Caco-2 (cell line): ENCODE results near the gene AP3S1. TPM values are rescaled to one million over a fixed set of nuclear protein-coding genes. Genes with fewer than 3 reads are reported as not detected.

Experiments
- BruUV-seq: library from RNA; stranded (reverse); fragments of 400-500 nt; replicated peaks from 2 replicates; lab custom pipeline; 2021; lab: Mats Ljungman, UMichigan
- CTCF ChIA-PET: fragments of 300-600 bp; sonication (Branson Sonifier 250); formaldehyde crosslinking; loops from one replicate; lab custom pipeline; 2022; ENCODE audit warnings: antibody characterized with exemption; lab: Charles Lee
- POLR2A ChIA-PET: fragments of 300-600 bp; sonication (Branson Sonifier 250); formaldehyde crosslinking; loops from one replicate; lab custom pipeline; 2022; ENCODE audit warnings: antibody characterized with exemption; lab: Charles Lee
- DNase-seq, 2 experiments: peaks; one replicate each; pipeline versions ENCODE4 v3.0.0 to v3.0.0-alpha.2; 2020 to 2022
- H3K27me3 ChIP-seq: replicated peaks from 2 replicates; pipeline ENCODE4 v1.6.0; 2011; ENCODE audit warnings: low read length; ENCODE audit not compliant: control insufficient read depth, insufficient read depth
- H3K36me3 ChIP-seq: 2 replicates; pipeline ENCODE4 v1.5.1; 2011; ENCODE audit warnings: low read length; ENCODE audit not compliant: control insufficient read depth, insufficient read depth
- H3K4me1 ChIP-seq: fragments of 250-450 bp; sonication (Bioruptor Pico); 2 replicates; pipeline ENCODE4 v1.5.1; 2020; ENCODE audit warnings: mild to moderate bottlenecking
- H3K4me3 ChIP-seq: 2 replicates; pipeline ENCODE4 v1.5.1; 2011; ENCODE audit warnings: low read depth, mild to moderate bottlenecking, control low read depth, low read length
- H3K9me3 ChIP-seq: fragments of 250-450 bp; sonication (Bioruptor Pico); 2 replicates; pipeline ENCODE4 v1.5.1; 2020; ENCODE audit warnings: mild to moderate bottlenecking, moderate library complexity
- H3K27ac Mint-ChIP-seq: one replicate; pipeline ENCODE4 v1.8.0; 2022; ENCODE audit warnings: mixed read lengths; ENCODE audit not compliant: unreplicated experiment
- H3K27me3 Mint-ChIP-seq: one replicate; pipeline ENCODE4 v1.8.0; 2022; ENCODE audit warnings: mixed read lengths; ENCODE audit not compliant: insufficient read depth, unreplicated experiment
- H3K36me3 Mint-ChIP-seq: one replicate; pipeline ENCODE4 v1.8.0; 2022; ENCODE audit warnings: mild to moderate bottlenecking, mixed read lengths; ENCODE audit not compliant: insufficient read depth, unreplicated experiment
- H3K4me1 Mint-ChIP-seq: one replicate; pipeline ENCODE4 v1.8.0; 2022; ENCODE audit warnings: low read depth, mixed read lengths; ENCODE audit not compliant: unreplicated experiment
- H3K4me3 Mint-ChIP-seq: one replicate; pipeline ENCODE4 v1.8.0; 2022; ENCODE audit warnings: mild to moderate bottlenecking, moderate library complexity, mixed read lengths; ENCODE audit not compliant: unreplicated experiment
- H3K9me3 Mint-ChIP-seq: one replicate; pipeline ENCODE4 v1.8.0; 2022; ENCODE audit warnings: mixed read lengths; ENCODE audit not compliant: unreplicated experiment
- CTCF ChIP-seq, 2 experiments: fragments of 200-600 bp in 1 of 2; IDR thresholded peaks; 1 replicate in 1 of 2; 2 replicates in 1 of 2; pipeline versions ENCODE4 v1.5.1 to v1.8.0; 2011 to 2022; ENCODE audit warnings: antibody characterized with exemption in 1 of 2, control low read depth in 1 of 2, inconsistent platforms in 1 of 2, low read depth in 1 of 2, low read length in 1 of 2, mild to moderate bottlenecking in 1 of 2, moderate library complexity in 1 of 2; ENCODE audit not compliant: insufficient read depth in 1 of 2, severe bottlenecking in 1 of 2, unreplicated experiment in 1 of 2
- intact Hi-C: fragments of 100-400 bp; cut with micrococcal nuclease; formaldehyde crosslinking; loops from one replicate; pipeline ENCODE4 v1.10.0; 2022; ENCODE audit not compliant: unreplicated experiment
- total RNA-seq: library from RNA; stranded (reverse); gene quantifications from 2 replicates; pipeline ENCODE4 v1.2.3, GENCODE V29; 2022

AP3S1 gene
- total RNA-seq, 1 experiment from 2014 or later: 104 TPM

GRCh38 chr5:115939059-115939458 is 97.3 kb downstream of the AP3S1 start:
- Histone ChIP-seq H3K4me1 (no peaks in the 10 kb centered on the region), H3K9me3 (no peaks in the 10 kb centered on the region), H3K4me3 (no peak overlapping the region), H3K27me3 (no peaks in the 10 kb centered on the region), H3K36me3 (no peaks in the 10 kb centered on the region)
- Mint-ChIP-seq H3K4me1 (no peaks in the 10 kb centered on the region), H3K4me3 (no peak overlapping the region), H3K27me3 (no peaks in the 10 kb centered on the region), H3K36me3 (no peaks in the 10 kb centered on the region), H3K27ac (no peak overlapping the region), H3K9me3 (no peaks in the 10 kb centered on the region)
- ChIA-PET CTCF (no interaction called here), POLR2A (no interaction called here)
- no TSS peak for BruUV-seq
- no peak for TF ChIP-seq CTCF (IDR thresholded peaks at IDR 0.05; ENCODE audit: insufficient read depth in 1 of 2, low read depth in 1 of 2, low read length in 1 of 2, severe bottlenecking in 1 of 2, unreplicated experiment in 1 of 2)
- no peak for DNase-seq
- intact Hi-C loops: no loop called here

- POLR2A ChIA-PET: no interaction called here
- no TSS peak for BruUV-seq
- no peaks in the 10 kb centered on the region for H3K36me3 Mint-ChIP-seq
These were observed 98.5 kb downstream of the AP3S1 start for GRCh38 chr5:115940080-115940810.

GRCh38 chr5:115941051-115941675 is 99.4 kb downstream of the AP3S1 start:
- CTCF ChIA-PET: no interaction called here
- Mint-ChIP-seq H3K27me3 (no peaks in the 10 kb centered on the region), H3K4me1 (no peaks in the 10 kb centered on the region), H3K36me3 (no peaks in the 10 kb centered on the region), H3K27ac (no peak overlapping the region), H3K4me3 (no peak overlapping the region), H3K9me3 (no peaks in the 10 kb centered on the region)
- DNase-seq: no peak
- POLR2A ChIA-PET: no interaction called here
- TF ChIP-seq CTCF (IDR thresholded peaks at IDR 0.05; ENCODE audit: insufficient read depth in 1 of 2, low read depth in 1 of 2, low read length in 1 of 2, severe bottlenecking in 1 of 2, unreplicated experiment in 1 of 2): no peak
- Histone ChIP-seq H3K36me3 (no peaks in the 10 kb centered on the region), H3K27me3 (no peaks in the 10 kb centered on the region), H3K4me3 (no peak overlapping the region), H3K9me3 (no peaks in the 10 kb centered on the region), H3K4me1 (no peaks in the 10 kb centered on the region)
- BruUV-seq: no TSS peak
- intact Hi-C loops: no loop called here

More at GRCh38 chr5:115940080-115940810, 98.5 kb downstream of the AP3S1 start:
- Mint-ChIP-seq H3K27me3 (no peaks in the 10 kb centered on the region), H3K27ac (no peak overlapping the region), H3K9me3 (no peaks in the 10 kb centered on the region), H3K4me1 (no peaks in the 10 kb centered on the region), H3K4me3 (no peak overlapping the region)
- no peaks in the 10 kb centered on the region for H3K27me3 ChIP-seq
- H3K4me1 ChIP-seq: no peaks in the 10 kb centered on the region
- intact Hi-C loops: no loop called here
- CTCF ChIA-PET: no interaction called here
- no peaks in the 10 kb centered on the region for H3K9me3 ChIP-seq
- no peak for DNase-seq
- no peak overlapping the region for H3K4me3 ChIP-seq
- H3K36me3 ChIP-seq: no peaks in the 10 kb centered on the region
- TF ChIP-seq CTCF (IDR thresholded peaks at IDR 0.05; ENCODE audit: insufficient read depth in 1 of 2, low read depth in 1 of 2, low read length in 1 of 2, severe bottlenecking in 1 of 2, unreplicated experiment in 1 of 2): no peak
